Fibroblast of skin of abdomen (primary cell): Measurements from ENCODE around the gene TGFBR3.
A peak's percentile ranks its signal among the peaks of the same experiment; 100 is the strongest.

Source experiments
- DNase-seq: peaks from one replicate; pipeline ENCODE4 v3.0.0-alpha.2; 2013

TGFBR3 gene

DNA sequence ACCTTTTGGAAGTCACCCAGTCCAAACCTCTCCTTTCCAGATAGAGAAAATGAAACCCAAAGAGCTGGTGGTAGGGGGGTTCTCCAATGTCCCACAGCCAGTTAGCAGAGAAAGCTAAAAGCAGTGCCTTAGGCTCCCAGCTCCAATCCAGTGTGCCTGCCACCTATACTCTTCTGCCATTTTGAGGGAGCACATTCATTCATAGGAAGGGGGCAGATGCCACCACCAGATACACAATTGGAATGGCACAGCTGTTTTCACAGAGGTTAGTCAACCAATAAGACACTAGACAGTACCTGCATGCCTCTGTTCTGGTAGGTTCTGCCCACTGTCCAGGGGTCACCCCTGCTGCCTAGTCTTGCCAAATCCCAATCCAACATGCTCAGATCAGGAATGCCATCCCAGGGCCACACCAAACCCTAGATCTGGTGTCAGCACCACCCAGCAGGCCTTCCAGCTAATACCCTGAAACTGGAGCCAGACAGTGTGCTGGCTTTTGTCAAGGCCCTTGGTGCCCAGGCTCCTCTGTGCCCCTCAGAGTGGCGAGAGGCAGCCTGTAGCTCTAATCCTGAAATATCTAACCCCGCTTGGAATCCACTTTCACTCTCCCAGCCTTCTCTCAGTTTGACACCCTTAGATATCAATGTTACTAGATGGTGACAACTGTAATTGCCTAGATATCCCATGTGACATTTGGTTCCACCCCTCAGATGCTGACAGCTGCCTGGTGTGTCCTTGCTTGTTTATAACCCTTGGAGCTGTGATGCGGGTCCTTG, 178.6 kb downstream of the TGFBR3 start:
- DNase-seq, result no peak

DNA sequence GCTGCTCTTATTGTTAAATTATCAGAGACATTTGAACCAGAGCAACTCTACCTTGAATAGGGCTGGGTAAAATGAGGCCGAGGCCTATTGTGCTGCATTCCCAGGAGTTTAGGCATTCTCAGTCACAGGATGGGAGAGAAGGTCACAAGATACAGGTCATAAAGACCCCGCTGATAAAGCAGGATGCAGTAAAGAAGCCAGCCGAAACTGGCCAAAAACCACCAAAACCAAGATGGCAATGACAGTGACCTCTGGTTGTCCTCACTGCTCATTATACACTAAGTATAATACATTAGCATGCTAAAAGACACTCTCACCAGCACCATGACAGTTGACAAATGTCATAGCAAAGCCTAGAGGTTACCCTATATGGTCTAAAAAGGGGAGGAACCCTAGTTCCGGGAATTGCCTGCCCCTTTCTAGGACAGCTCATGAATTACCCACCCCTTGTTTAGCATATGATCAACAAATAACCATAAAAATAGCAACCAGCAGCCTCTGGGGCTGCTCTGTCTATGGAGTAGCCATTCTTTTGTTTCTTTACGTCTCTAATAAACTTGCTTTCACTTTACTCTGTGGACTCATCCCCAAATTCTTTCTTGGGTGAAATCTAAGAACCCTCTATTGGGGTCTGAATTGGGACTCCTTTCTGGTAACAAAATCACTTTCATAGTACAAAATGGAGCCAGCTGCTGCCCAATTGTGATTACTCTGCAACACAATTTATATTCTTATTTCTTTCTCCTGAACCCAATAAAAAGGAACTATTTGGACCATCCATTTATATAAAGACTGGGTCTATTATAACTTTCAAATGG, 179.6 kb downstream of the TGFBR3 start:
- DNase-seq, result no peak

DNA sequence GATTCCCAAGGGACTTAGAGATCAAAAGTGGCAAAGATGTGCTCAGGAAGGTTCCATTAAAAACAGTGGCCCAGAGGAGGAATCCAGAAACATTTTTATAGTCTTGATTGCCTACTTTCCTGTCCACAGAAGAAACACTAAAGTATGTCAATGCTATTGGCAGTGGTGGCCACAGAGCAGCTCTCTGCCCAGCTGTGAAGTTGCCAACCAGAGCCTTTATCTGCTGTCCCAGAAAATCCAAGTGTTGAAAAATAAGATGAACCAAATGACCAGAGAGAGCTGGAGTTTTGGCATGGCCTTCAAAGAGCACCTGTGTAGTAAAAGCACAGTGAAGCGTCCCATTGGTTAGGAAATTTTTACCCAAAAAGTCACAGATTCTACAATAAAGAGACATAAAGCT, 181.2 kb downstream of the TGFBR3 start:
- no peak for DNase-seq

DNA sequence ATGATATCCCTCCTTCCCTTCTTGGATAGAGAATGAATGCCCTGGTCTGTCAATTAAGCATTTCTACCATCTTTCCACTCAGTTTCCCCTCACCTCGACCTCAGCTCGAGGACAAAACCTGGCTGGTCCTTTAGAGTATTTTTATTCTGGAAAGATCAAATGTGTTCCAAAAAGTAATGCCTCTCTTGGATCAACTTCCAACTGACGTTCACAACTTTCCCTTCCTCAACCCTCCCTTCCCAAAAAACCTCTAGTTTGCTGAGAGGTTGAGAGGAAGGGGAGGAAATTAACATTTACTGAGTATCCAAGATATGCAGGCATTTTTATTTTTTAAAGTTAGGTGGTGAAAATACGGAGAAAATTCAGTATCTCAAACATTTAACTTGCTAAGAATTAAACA, 182.9 kb downstream of the TGFBR3 start:
- DNase-seq, result no peak

DNA sequence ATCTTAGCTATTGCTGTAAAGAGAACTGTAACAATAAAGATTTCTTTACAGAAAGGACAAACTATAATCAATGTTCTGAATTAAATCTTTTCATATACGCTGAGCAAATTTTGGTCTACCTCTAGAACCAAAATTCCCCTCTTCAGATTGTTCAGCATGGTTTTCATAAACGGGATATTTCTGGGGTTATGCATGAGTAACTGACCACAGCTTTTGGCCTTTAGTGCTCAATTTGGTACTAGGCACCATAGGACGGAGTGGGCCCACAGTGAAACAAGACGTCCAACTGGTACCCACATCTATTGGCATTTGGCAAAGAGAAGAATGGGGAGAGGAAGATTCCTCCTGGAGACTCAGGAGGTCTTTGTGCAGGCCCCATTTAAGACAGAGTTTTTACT, 184.5 kb downstream of the TGFBR3 start:
- DNase-seq, result no peak

- peak; percentile 93 for DNase-seq
Observed at GRCh38 chr1:91700771-91701471, 185.0 kb downstream of the TGFBR3 start.

GRCh38 chr1:91700332-91700731, 185.6 kb downstream of the TGFBR3 start:
- peak; percentile 86 for DNase-seq

DNA sequence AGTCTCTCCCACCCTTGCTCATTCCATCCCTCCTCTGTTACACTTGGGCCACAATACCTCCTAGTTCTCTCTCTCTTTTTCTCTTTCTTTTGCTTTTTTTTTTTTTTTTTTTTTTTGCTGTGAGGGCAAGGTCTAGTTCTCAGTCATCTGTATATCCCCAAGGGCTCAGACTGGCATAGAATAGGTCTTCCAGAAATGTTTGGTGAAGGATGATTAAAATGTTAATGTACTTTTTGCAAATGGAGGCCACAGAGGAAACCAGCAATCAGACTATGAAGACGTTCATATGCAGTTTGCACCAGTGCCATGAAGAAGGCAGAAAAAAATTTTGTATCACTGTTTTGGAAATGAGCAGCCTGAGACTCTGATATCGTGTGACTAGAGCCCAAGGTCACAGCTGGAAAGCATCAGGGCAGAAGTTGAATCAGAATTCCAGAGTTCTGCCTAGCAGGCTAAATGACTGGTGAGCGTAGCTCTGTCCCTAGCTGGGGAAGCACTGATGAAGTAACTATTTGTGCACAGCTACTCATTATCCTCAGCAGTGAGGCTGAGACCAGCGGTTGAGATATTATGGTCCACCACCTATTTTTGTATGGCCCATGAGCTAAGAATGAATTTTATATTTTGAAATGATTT, 186.5 kb downstream of the TGFBR3 start:
- DNase-seq, result peak; percentile 90

DNA sequence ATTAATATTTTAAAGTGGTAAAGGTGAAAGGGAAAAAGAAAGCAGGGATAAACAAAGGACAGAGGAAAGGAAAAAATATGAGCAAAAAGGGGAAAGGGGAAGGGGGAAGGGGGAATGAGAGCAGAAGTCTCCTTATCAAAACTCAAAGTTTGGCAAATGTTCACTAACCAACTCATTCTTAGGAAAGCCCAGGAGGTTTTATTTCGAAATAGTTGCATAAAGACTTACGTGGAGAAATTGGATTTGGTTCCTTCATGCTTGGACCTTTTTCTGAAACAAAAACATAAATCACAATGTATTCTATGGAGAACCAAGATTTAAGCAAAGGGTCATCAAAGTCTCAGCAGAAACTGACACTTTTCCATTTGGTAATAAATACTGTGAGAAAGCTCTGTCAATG, 188.1 kb downstream of the TGFBR3 start:
- DNase-seq, result peak; percentile 76

- DNase-seq, result peak; percentile 14
Observed at GRCh38 chr1:91697416-91697815, 188.5 kb downstream of the TGFBR3 start.

GRCh38 chr1:91696321-91696720, 189.6 kb downstream of the TGFBR3 start:
- peak; percentile 10 for DNase-seq

GRCh38 chr1:91693557-91693956, 192.4 kb downstream of the TGFBR3 start:
- peak; percentile 19 for DNase-seq

DNA sequence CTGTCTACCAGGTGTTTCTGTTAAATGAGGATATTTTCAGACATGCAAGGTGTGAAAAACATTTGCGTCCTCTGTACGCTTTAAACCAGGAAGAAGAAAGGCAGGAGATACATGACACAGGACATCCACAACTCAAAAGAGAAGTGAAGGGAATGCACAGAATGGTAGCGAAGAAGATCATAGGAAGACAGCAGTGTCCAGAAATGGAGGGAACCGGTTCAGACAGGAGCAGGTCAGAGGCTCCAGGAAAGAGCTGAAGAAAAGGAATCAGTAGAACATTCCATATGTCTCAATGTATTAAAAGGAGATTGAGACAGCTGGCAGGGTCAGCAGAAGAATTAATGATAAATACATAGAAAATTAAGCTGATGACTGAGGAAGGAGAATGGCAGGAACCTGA, 194.4 kb downstream of the TGFBR3 start:
- no peak for DNase-seq

GRCh38 chr1:91689641-91690481, 196.1 kb downstream of the TGFBR3 start:
- no peak for DNase-seq

- no peak for DNase-seq
Observed at GRCh38 chr1:91687452-91687851, 198.5 kb downstream of the TGFBR3 start.

- no peak for DNase-seq
Observed at GRCh38 chr1:91685994-91686393, 200.0 kb downstream of the TGFBR3 start.

DNA sequence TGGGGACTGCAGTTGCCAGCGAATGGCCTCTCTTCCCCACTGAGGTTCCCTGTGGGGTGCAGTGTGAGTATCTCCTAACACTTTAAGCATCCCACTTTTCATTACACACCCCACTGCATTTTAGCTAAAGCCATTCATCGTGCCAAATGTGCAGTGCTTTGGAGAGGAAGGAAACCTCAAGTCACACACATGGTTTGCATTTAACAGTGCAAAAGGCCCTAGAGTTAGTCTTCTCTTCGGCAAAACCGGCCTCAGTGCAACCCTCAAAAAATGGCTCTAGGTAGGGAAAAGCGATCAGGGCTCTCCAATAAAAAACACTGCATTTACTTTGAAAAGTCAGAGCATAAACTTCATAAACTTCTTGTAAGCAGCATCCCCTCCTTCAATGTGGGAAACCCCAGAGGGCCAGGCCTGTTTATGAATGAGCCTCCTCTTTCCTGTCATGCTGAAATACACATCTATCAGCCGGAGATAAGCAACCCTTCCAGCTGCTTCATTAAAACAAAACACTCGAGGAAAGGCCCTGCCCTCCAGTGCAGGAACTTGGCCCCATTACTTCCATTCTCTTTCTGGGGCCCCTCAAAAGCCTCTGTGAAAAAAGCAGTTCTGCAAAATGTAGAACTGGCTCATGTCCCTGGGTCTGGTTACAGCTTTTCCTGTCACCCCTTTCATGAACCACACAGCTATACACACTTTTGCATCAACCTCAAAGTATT, 201.3 kb downstream of the TGFBR3 start:
- peak; percentile 72 for DNase-seq

GRCh38 chr1:91683598-91683951, 202.4 kb downstream of the TGFBR3 start:
- DNase-seq, result no peak

DNA sequence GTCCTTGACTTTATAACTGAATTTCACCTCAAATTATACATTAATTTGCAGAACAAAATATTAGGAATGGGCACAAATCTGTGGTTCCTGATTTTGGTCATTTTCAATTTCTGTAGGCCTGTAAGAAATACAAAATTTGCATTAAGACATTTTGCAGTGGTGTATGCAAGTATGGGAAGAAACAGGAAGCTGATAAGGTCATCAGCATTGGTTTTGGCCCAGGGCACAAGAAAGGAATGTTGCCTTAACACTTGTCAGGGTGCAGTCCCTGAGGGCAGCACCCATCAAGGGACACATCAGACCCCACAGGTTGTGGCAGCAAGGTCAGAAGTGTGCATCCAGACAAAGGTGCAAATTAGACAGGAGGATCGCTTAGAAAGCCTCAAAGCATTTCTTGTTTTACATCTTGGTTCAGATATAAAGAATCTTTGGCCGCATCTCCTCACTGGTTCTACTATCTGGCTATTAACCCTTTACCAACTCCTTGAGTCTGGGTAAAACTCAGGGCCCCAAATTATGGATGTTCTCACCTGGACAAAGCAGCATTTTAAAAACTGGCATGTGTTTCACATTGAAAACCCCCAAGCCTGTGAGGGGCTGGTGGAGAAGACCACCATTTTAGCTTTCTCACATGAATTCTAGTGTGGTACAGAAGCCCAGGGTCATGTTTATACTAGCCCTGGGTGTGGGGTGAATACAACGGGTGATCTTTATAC, 202.9 kb downstream of the TGFBR3 start:
- DNase-seq, result no peak

DNA sequence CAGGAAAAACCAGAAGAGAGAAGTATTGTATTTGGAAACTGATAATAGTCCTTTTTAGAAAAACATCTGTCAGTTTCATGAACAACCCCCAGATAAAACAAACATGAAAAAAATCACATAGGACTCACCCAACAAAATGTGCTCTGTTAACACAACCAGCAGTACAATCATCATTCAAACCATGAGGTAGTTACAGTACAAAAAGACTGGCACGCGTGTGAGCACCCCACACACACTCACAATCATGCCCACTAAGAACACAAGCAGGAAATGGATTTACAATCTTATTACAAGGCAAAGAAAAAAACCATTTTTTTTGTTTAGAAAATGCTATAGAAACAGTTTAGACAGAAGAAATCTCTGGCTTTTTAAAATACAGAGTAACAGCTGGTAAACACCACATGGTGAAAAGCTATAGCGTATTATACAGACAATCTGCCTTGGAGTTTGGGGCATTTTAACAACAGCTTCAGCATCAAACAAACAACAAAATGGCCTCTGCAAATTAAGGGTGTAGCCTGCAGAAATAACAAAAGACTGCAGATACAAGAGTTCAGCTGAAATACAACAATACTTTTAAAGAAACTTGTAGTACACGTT, 205.3 kb downstream of the TGFBR3 start:
- DNase-seq, result no peak
